Left lung (tissue), 10 donors: Measurements from ENCODE around the gene UXT. TPM values are rescaled to one million over a fixed set of nuclear protein-coding genes. Genes with fewer than 3 reads are reported as not detected.
A peak's percentile ranks its signal among the peaks of the same experiment; 100 is the strongest.

ENCODE experiments used
- ATAC-seq: fragments of 200-7000 bp; cut with Tn5 transposase; one replicate; pipeline ENCODE4 v1.9.1; 2020; ENCODE audit warnings: moderate library complexity
- DNase-seq, 4 donors: peaks; one replicate each; pipeline ENCODE4 v3.0.0-alpha.2; 2013 to 2020
- H3K27ac ChIP-seq, 2 donors: fragments of 200-600 bp; sonication (generic) in 1 of 2; one replicate each; pipeline versions ENCODE4 v1.5.0 to v1.8.0; 2020 to 2021
- H3K27me3 ChIP-seq, 2 donors: fragments of 200-600 bp; sonication (generic) in 1 of 2; one replicate each; pipeline versions ENCODE4 v1.5.0 to v1.8.0; 2020 to 2021
- H3K36me3 ChIP-seq, 2 donors: fragments of 200-600 bp; sonication (generic) in 1 of 2; one replicate each; pipeline versions ENCODE4 v1.5.0 to v1.8.0; 2020 to 2021
- H3K4me1 ChIP-seq, 2 donors: fragments of 200-600 bp; one replicate each; pipeline ENCODE4 v1.8.0; 2021
- H3K4me3 ChIP-seq, 2 donors: fragments of 200-600 bp; sonication (generic) in 1 of 2; one replicate each; pipeline versions ENCODE4 v1.5.0 to v1.8.0; 2020 to 2021; ENCODE audit warnings: mild to moderate bottlenecking in 1 of 2
- H3K9me3 ChIP-seq, 2 donors: fragments of 200-600 bp; sonication (generic) in 1 of 2; one replicate each; pipeline versions ENCODE4 v1.5.0 to v1.8.0; 2020 to 2021
- CTCF ChIP-seq, 2 donors: fragments of 200-600 bp; sonication (generic) in 1 of 2; IDR thresholded peaks; one replicate each; pipeline versions ENCODE4 v1.5.0 to v1.8.0; 2021; ENCODE audit warnings: antibody characterized with exemption in 2 of 2
- intact Hi-C, 2 donors: fragments of 100-400 bp; cut with DNase I; formaldehyde crosslinking; loops; one replicate each; pipeline versions ENCODE4 v1.11.2 to v1.14.2; 2022
- polyA plus RNA-seq, 6 donors: library from polyadenylated mRNA; unstranded; fragments of 120-200 nt; gene quantifications; one replicate each; pipeline ENCODE4 v1.2.1, GENCODE V29; 2013; ENCODE audit not compliant: insufficient read length in 6 of 6
- total RNA-seq, 2 donors: library from RNA; stranded (reverse); fragmentation: NEBNext Ultra II Directional; extraction: Animal tissue kit (Norgen Biotek cat#: 25700); gene quantifications; one replicate each; pipeline ENCODE4 v1.2.1, GENCODE V29; 2021
- donor health status: DM: no; HTN: yes; CAD: no.
- donor health status: DM: no; HTN: no; CAD: no.

UXT gene
- total and polyA plus RNA-seq, 8 donors: 77.9 to 130 (median 118) TPM

DNA sequence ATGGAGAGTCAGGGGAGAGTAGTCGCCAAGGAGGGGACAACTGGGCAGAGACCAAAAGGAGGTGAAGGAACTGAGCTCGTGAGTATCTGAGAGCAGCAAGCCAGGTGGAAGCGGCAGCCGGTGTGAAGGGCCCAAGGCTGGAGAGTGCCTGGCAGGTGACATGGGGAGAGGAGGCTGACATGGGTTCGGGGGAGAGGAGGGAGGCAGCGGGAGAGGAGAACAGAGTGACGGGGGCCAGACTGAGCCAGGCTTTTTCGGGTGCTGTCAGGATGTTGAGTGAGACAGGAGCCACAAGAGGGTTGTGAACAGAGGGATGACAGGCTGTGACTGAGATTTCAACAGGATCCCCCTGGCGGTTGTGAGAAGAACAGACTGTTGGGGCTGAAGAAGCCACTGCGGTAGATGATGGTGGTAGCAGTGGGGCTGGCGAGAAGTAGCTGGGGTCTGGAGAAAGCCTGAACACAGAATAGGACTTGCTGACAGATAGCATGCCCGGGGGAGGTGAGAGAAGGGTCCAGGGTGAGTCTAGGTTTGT, 14.4 kb downstream of the UXT start:
- Histone ChIP-seq H3K9me3 (no peaks in the 10 kb centered on the region), H3K4me1 (peaks cover 3 to 20% of the 10 kb centered on the region in 2 donors), H3K27me3 (no peaks in the 10 kb centered on the region), H3K36me3 (peaks cover 0 to 18% of the 10 kb centered on the region in 2 donors), H3K27ac (no peak overlapping the region), H3K4me3 (no peak overlapping the region)
- no peak for TF ChIP-seq CTCF (IDR thresholded peaks at IDR 0.05)
- DNase-seq: no peak
- ATAC-seq: peak; percentile 40
- intact Hi-C loops: no loop called here

GRCh38 chrX:47643926-47644325, 15.1 kb downstream of the UXT start:
- intact Hi-C loops: no loop called here
- Histone ChIP-seq H3K4me1 (peaks cover 3 to 14% of the 10 kb centered on the region in 2 donors), H3K27ac (no peak overlapping the region), H3K36me3 (peaks cover 0 to 24% of the 10 kb centered on the region in 2 donors), H3K4me3 (no peak overlapping the region), H3K27me3 (no peaks in the 10 kb centered on the region), H3K9me3 (no peaks in the 10 kb centered on the region)
- ATAC-seq (peak; percentile 53), DNase-seq (no peak)
- TF ChIP-seq CTCF (IDR thresholded peaks at IDR 0.05): peak in 1 of 2 donors; percentile 18

DNA sequence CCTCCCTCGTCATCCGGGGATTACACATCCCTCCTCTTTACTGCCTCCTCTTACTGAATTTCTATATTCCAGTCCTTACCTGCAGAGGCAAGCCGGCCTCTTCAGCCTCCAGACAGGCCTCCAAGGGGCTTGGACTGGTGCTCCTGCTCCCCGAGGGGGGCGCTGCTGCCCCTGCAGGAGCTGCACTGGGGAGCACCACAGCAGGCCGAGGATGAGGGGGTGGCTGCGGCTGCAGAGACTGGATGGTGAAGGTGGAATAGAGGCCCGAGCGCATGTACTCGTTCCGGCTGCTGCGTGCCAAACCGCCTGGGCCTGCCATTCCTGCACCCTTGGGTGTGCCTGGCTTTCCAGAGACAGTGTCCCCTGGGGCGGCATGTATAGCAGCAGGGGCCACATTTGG, 20.2 kb downstream of the UXT start:
- Histone ChIP-seq H3K4me3 (no peak overlapping the region), H3K9me3 (no peaks in the 10 kb centered on the region), H3K27ac (no peak overlapping the region), H3K4me1 (peaks cover 0 to 17% of the 10 kb centered on the region in 2 donors), H3K36me3 (peaks cover 0 to 45% of the 10 kb centered on the region in 2 donors), H3K27me3 (no peaks in the 10 kb centered on the region)
- no peak for TF ChIP-seq CTCF (IDR thresholded peaks at IDR 0.05)
- DNase-seq (no peak), ATAC-seq (no peak)
- intact Hi-C loops: no loop called here

GRCh38 chrX:47637546-47638195, 21.3 kb downstream of the UXT start:
- Histone ChIP-seq H3K27ac (peak overlapping the region in 1 of 2 donors; percentile 55), H3K4me3 (peak overlapping the region; percentile 15 to 45), H3K9me3 (no peaks in the 10 kb centered on the region), H3K4me1 (peaks cover 0 to 28% of the 10 kb centered on the region in 2 donors), H3K27me3 (no peaks in the 10 kb centered on the region), H3K36me3 (peaks cover 0 to 45% of the 10 kb centered on the region in 2 donors)
- TF ChIP-seq CTCF (IDR thresholded peaks at IDR 0.05): no peak
- DNase-seq (peak in 3 of 4 donors; percentile 51 to 87 (median 78)), ATAC-seq (peak; percentile 97)
- intact Hi-C loops: no loop called here

GRCh38 chrX:47634871-47635575, 24.0 kb downstream of the UXT start:
- ATAC-seq (no peak), DNase-seq (no peak)
- Histone ChIP-seq H3K4me3 (no peak overlapping the region), H3K9me3 (no peaks in the 10 kb centered on the region), H3K36me3 (peaks cover 0 to 31% of the 10 kb centered on the region in 2 donors), H3K4me1 (peaks cover 0 to 29% of the 10 kb centered on the region in 2 donors), H3K27me3 (no peaks in the 10 kb centered on the region), H3K27ac (peak overlapping the region in 1 of 2 donors; percentile 33)
- intact Hi-C loops: no loop called here
- TF ChIP-seq CTCF (IDR thresholded peaks at IDR 0.05): no peak
